Muscle of leg (tissue), 11 donors: ENCODE data around the gene COL4A1. TPM values are rescaled to one million over a fixed set of nuclear protein-coding genes. Genes with fewer than 3 reads are reported as not detected.

Experiments
- DNase-seq: peaks from one replicate; pipeline ENCODE4 v3.0.0; 2013
- H3K27ac ChIP-seq: one replicate; pipeline ENCODE4 v1.5.1; 2013; ENCODE audit warnings: mild to moderate bottlenecking, low read length, control low read depth
- H3K27me3 ChIP-seq: one replicate; pipeline ENCODE4 v1.6.1; 2013; ENCODE audit warnings: low read length; ENCODE audit not compliant: control insufficient read depth, insufficient read depth
- H3K36me3 ChIP-seq: one replicate; pipeline ENCODE4 v1.6.1; 2013; ENCODE audit warnings: low read length; ENCODE audit not compliant: control insufficient read depth, insufficient read depth
- H3K4me1 ChIP-seq: one replicate; pipeline ENCODE4 v1.6.1; 2013; ENCODE audit warnings: low read length; ENCODE audit not compliant: control insufficient read depth, insufficient read depth
- H3K4me3 ChIP-seq: one replicate; pipeline ENCODE4 v1.5.1; 2013; ENCODE audit warnings: low read length, control low read depth
- H3K9me3 ChIP-seq: replicated peaks from 2 replicates; pipeline ENCODE4 v1.6.1; 2013; ENCODE audit warnings: low read depth, low read length; ENCODE audit not compliant: control insufficient read depth
- WGBS: methylation state at CpG from one replicate; pipeline ENCODE4 v1.1.5; 2013; ENCODE audit warnings: missing lambda C conversion rate; ENCODE audit not compliant: insufficient coverage; 5-methylcytosine and 5-hydroxymethylcytosine counted together
- polyA plus RNA-seq, 8 donors: library from polyadenylated mRNA; unstranded; fragments of 120-200 nt; gene quantifications; one replicate each; pipeline versions ENCODE4 v1.2.1 to v1.2.3, GENCODE V29; 2013; ENCODE audit warnings: inconsistent platforms in 1 of 8, low replicate concordance in 1 of 8; ENCODE audit not compliant: insufficient read length in 8 of 8, insufficient read depth in 1 of 8
- total RNA-seq: library from RNA; stranded (reverse); fragments of 120-200 nt; gene quantifications from one replicate; pipeline ENCODE4 v1.2.4, GENCODE V29; 2013

The COL4A1 gene
- total and polyA plus RNA-seq, 9 donors = 583 to 861 (median 730) TPM

DNA sequence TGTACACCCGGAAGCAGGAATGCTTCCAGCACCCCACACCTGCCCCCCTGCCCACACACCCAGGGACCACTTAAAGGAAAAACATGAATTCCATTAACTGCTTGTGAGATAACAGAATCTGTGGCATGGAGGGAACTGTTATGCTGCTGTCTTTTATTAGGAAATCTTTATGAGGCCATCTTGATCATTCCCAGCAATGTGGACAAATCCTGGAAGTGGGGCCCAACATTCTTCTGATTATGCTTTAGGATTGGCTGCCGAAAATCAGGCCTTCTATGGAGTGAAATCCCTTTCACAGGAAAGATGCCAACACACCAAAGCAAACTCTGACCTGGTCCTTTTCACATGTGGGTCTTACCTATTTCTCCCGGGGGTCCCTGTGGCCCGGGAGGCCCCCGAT lies 114.5 kb downstream of the COL4A1 start:
- Histone ChIP-seq H3K36me3 (peaks cover 79% of the 10 kb centered on the region), H3K9me3 (no peaks in the 10 kb centered on the region), H3K27ac (no peak overlapping the region), H3K27me3 (no peaks in the 10 kb centered on the region), H3K4me3 (no peak overlapping the region), H3K4me1 (peaks cover 12% of the 10 kb centered on the region)
- 70% methylated on average over 2 of the region's 5 CpGs for WGBS
- DNase-seq = no peak

DNA sequence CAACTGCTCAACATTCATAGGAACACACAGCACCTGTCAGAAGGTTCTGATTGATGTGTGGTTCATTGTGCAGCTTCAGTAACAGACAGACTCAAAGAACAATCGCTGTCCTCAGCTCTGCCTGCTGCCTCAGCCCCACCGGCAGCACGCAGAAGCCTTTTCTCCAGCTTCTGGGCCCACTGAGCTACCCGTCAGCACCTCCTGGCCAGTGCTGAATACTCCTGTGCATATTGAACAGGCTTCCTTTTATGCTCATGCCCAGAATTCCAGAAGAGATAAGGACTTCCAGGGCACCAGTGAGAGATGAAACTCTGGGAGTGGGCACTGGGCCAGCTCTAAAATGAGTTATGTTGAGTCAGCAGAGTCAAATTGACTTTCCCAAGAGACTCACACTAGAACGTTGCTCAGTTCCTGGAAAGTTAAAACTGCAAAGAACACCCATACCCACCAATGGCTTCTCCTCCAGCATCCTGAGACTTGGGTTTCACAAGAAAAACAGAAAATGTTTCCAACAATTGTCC lies 119.3 kb downstream of the COL4A1 start:
- no peaks in the 10 kb centered on the region for H3K27me3 ChIP-seq
- peak; percentile 49 for DNase-seq
- WGBS = 71% methylated on average over 4 of the region's 5 CpGs
- H3K4me1 ChIP-seq = peaks cover 35% of the 10 kb centered on the region
- no peaks in the 10 kb centered on the region for H3K9me3 ChIP-seq
- H3K27ac ChIP-seq = no peak overlapping the region
- peaks cover 82% of the 10 kb centered on the region for H3K36me3 ChIP-seq
- H3K4me3 ChIP-seq = no peak overlapping the region

DNA sequence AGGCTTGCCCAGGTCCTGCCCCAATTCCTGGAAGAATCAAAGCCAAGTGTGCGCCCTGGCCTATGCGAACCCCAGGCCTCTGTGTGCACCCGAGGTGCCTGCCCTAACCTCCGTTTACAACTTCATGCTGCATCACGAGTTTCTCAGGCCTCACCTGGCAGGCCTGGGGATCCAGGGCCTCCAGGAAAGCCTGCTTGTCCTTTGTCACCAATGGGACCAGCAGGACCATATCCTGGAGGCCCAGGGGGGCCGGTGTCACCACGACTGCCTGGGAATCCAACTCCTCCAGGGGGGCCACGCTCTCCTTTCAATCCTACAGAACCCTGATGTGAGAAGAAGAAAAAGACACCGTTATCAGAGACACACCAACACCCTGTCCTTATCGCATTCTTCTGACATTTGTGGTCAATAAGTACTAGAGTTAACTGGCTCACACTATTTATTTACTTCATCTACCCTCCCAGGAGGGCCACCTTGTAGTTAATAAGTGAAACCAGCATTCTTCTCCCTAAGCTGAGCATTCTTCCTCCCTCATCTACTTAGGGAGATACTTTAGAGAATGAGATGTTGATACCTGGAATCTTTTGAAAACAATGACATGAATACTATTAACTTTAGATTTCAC lies 120.6 kb downstream of the COL4A1 start:
- DNase-seq = no peak
- no peak overlapping the region for H3K4me3 ChIP-seq
- H3K9me3 ChIP-seq = no peaks in the 10 kb centered on the region
- peaks cover 35% of the 10 kb centered on the region for H3K4me1 ChIP-seq
- 81% methylated on average over 4 of the region's 10 CpGs for WGBS
- H3K27me3 ChIP-seq = no peaks in the 10 kb centered on the region
- no peak overlapping the region for H3K27ac ChIP-seq
- peaks cover 85% of the 10 kb centered on the region for H3K36me3 ChIP-seq

DNA sequence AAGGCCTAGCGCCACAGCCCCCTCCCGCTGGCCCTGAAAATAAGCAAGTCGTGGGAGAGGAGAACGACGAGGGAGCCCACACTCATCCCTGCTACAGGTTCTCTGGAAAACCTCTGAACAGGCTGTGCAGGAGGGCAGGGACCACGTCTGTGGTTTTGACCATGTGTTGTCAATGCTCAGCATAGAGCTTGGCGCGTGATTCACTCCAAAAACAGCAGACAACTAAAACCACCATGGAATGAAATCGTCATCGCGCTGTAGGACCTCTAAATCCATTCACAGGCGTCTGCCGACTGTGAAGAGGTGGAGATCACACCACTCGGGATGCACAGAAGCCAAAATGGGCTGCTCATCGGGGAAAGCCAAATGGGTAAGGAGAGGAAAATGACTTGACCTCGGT lies 121.3 kb downstream of the COL4A1 start:
- no peaks in the 10 kb centered on the region for H3K9me3 ChIP-seq
- H3K27me3 ChIP-seq = no peaks in the 10 kb centered on the region
- 78% methylated on average over 14 of the region's 16 CpGs for WGBS
- peaks cover 88% of the 10 kb centered on the region for H3K36me3 ChIP-seq
- no peak overlapping the region for H3K4me3 ChIP-seq
- peaks cover 35% of the 10 kb centered on the region for H3K4me1 ChIP-seq
- no peak overlapping the region for H3K27ac ChIP-seq
- no peak for DNase-seq

DNA sequence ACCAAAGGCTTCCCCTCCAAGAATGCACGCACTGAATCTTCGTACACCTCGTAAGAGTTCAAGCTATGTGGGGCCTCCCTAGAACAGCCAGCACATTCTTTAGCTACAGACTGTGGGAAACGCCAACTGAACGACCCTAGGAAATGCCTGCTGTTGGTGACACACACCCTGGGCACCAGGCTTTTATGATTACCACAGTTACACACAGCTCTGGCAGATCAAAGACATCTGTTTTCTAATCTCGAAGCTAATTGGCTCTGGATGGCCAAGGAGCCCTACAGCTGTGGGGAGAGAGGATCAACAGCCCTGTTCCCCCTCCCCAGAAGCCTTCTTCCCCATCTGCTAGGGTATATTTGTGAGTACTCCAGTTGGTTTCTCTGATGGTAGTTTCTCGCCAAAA lies 123.0 kb downstream of the COL4A1 start:
- Histone ChIP-seq H3K4me1 (peaks cover 33% of the 10 kb centered on the region), H3K9me3 (no peaks in the 10 kb centered on the region), H3K4me3 (no peak overlapping the region), H3K36me3 (peaks cover 91% of the 10 kb centered on the region), H3K27ac (peak overlapping the region; percentile 17), H3K27me3 (no peaks in the 10 kb centered on the region)
- WGBS = 53% methylated on average over 6 of the region's 7 CpGs
- DNase-seq = peak; percentile 32

DNA sequence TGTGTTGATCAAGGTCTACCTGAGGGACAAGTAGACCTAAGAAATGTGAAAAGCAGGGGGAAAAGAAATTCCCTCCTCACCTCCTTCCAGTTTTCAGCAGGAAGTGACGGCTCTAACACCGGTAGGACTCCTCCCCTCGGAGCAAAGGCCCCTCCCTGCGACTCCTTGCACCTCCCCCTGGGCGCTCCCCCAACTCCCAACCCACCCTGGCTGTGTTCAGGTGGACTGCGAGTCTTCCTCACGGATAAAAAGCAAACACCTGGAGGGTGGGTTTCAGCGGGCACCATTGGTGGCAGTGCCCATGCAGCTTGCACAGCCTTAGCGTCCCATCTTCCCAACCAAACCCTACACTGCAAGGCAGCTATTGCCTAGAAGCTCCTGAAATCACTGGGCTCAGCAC lies 124.5 kb downstream of the COL4A1 start:
- Histone ChIP-seq H3K4me3 (no peak overlapping the region), H3K4me1 (peaks cover 23% of the 10 kb centered on the region), H3K27ac (no peak overlapping the region), H3K36me3 (peaks cover 91% of the 10 kb centered on the region), H3K9me3 (no peaks in the 10 kb centered on the region), H3K27me3 (no peaks in the 10 kb centered on the region)
- DNase-seq = no peak
- WGBS = 85% methylated on average over 7 of the region's 9 CpGs

DNA sequence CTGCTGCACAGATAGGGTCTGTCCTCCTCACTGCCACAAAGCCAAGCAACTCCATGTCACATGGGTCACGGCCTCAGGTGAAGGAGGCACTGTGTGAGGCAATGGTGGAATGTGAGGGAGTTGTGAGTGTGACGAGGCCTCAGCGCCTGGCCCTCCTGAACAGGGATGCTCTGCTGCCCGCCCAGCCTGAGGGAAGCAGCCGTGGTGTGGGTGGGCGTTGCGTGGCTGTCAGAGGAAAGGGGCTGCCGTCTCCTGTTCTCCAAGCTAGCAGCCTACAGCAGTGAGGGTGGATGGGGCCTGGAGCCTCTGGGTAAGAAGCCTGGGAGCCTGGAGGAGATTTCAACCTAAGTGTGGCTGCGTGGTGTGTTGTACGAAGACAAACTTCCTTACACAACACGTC lies 125.0 kb downstream of the COL4A1 start:
- 100% methylated on average over 1 of the region's 11 CpGs for WGBS
- peaks cover 18% of the 10 kb centered on the region for H3K4me1 ChIP-seq
- no peaks in the 10 kb centered on the region for H3K9me3 ChIP-seq
- H3K4me3 ChIP-seq = no peak overlapping the region
- H3K27ac ChIP-seq = no peak overlapping the region
- DNase-seq = no peak
- H3K36me3 ChIP-seq = peaks cover 88% of the 10 kb centered on the region
- no peaks in the 10 kb centered on the region for H3K27me3 ChIP-seq

DNA sequence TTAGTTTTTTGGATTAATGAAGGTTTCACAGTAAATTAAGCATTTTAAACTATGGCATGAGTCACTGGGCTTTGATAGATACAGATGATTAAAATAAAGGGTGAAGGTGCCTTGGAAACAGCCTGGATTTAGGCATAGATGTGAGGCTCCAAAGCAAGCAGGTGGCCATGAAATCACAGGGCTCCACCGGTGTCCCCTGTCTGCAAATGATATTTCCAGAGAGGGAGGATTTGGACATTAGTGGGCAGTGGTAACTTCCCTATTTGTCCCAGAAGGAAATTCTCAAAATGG lies 127.2 kb downstream of the COL4A1 start:
- no peak for DNase-seq
- Histone ChIP-seq H3K4me1 (peaks cover 8% of the 10 kb centered on the region), H3K9me3 (no peaks in the 10 kb centered on the region), H3K4me3 (no peak overlapping the region), H3K27ac (no peak overlapping the region), H3K27me3 (no peaks in the 10 kb centered on the region), H3K36me3 (peaks cover 92% of the 10 kb centered on the region)
- no CpG with 5 or more reads among the region's 1 CpG for WGBS

DNA sequence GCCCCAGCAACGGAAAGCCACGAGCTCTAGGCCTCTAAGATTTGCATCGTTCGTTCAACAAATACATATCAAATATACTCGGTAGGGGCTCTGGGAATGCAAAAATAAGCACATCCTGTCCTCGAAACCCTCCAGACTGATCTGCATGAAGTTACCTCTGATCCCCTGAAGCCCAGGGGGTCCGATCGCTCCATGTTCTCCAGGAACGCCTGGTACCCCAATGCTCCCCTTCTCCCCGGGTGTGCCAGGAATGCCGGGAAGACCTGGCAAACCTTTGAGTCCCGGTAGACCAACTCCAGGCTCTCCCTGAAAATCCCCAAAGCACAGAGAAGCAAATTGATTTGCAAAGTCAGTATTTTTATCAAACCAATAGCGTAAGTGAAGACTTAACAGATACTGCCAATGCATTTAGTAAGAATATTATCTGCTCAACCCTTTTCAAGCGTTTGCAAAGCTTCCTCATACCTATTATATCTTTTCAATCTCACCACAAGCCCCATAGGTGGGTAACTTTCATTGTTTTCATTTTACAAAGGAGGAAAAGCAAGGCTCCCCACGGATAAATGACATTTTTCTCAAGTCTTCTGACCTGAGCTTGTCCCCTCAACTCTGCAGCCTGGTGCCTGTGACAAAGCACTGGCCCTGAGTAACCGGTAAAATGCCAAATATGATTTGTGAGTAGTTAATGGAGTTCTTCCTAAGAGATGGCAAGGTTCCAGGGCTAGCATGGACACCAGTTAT lies 127.7 kb downstream of the COL4A1 start:
- Histone ChIP-seq H3K36me3 (peaks cover 94% of the 10 kb centered on the region), H3K9me3 (no peaks in the 10 kb centered on the region), H3K27me3 (no peaks in the 10 kb centered on the region), H3K4me3 (no peak overlapping the region), H3K4me1 (peaks cover 8% of the 10 kb centered on the region), H3K27ac (no peak overlapping the region)
- no peak for DNase-seq
- 97% methylated on average over 11 of the region's 16 CpGs for WGBS

DNA sequence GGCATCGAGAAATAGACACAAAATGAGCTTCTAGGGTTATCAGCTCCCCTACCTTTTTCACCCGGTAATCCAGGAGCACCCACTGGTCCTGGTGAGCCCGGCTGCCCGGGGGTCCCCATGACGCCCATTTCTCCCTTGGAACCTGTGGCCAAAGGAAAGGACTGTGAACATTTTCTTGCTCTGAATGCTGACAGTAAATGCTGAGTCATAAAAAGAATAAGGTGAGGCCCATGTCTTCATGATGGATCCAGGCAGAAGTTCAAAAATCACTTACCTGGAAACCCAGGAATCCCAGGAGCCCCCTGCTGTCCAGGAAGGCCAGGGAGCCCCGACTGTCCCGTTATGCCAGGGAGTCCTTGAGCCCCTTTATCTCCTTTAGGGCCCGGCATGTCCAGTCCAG lies 129.2 kb downstream of the COL4A1 start:
- DNase-seq = no peak
- Histone ChIP-seq H3K4me1 (no peaks in the 10 kb centered on the region), H3K27me3 (no peaks in the 10 kb centered on the region), H3K36me3 (peaks cover 95% of the 10 kb centered on the region), H3K4me3 (no peak overlapping the region), H3K27ac (no peak overlapping the region), H3K9me3 (peaks cover 5% of the 10 kb centered on the region)
- WGBS = 93% methylated on average over 6 of the region's 8 CpGs
